HG03460 (cell line): ENCODE data around the gene GSTT2B.
A peak's percentile ranks its signal among the peaks of the same experiment; 100 is the strongest.
"Not testable (repeated sequence)": the region's sequence is repeated elsewhere in the genome, so short reads cannot be mapped to it uniquely, and the experiment has no call there.

Source experiments
- ATAC-seq: cut with Tn5 transposase; IDR thresholded peaks from one replicate; pipeline ENCODE4 v1.9.1; 2021; ENCODE audit not compliant: unreplicated experiment

Gene GSTT2B

DNA sequence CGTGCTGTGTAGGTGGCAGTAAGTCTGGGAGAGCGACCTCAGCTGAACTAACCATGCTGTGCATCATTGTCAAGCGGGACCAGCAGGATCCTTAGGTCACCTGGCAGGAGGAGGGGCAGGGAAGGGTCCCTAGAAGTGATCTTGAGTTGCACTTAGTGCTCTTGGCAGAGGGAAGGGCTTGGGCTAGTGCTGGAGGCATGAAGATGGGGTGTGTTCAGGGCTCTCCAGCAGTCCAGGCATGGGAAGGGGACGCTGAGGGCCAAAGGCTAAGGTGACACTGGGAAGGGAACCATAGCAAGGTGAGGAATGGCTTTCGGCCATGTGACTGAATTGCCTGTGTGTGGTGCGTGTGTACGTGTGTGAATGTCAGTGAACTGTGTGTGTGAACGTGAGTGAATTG is 25.1 kb upstream of the GSTT2B start:
- ATAC-seq, result not testable (repeated sequence)

DNA sequence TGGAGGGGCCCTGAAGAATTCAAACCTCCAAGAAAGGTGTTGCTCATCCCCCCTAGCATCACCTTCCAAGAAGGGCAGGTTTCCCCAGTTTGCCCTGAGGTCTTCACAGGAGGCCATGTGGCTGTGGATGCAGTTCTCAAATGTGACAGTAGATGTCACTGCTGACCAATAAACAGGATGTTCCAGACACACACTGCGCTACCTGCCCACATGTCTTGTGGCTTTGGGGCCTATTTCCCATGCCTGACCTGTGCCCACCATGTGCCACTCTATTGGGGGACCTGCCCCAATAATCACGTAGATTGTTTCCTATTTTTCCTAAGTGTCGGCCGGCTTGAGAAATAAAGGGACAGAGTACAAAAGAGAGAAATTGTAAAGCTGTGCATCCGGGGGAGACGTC is 23.4 kb upstream of the GSTT2B start:
- no peak for ATAC-seq

DNA sequence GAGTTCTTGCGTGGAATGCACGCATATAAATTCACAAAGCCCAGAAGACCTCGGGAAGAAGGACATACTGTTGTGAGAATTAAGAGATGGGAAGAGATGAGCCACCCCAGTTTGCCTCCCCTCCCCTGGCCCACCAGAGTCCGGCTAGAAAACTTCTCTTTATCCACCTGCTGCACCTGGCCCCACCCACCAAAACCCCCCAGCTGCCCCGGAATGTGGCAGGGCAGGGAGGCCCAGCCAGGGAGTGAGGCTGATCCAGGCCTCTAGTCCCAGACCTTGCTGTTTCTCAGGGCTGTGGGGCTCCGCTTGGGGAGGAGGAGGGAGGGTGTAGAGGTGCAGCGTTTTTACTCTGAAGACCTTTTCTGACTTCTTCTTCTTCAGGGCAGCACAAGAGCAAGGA is 19.6 kb upstream of the GSTT2B start:
- ATAC-seq, result not testable (repeated sequence)

- not testable (repeated sequence) for ATAC-seq
Observed at GRCh38 chr22:23979557-23980240, 18.7 kb upstream of the GSTT2B start, which contains the start of gene GSTT2. GSTT2 (plus strand) TSS chr22:23980134.

- not testable (repeated sequence) for ATAC-seq
Observed at GRCh38 chr22:23977304-23977703, 16.3 kb upstream of the GSTT2B start.

DNA sequence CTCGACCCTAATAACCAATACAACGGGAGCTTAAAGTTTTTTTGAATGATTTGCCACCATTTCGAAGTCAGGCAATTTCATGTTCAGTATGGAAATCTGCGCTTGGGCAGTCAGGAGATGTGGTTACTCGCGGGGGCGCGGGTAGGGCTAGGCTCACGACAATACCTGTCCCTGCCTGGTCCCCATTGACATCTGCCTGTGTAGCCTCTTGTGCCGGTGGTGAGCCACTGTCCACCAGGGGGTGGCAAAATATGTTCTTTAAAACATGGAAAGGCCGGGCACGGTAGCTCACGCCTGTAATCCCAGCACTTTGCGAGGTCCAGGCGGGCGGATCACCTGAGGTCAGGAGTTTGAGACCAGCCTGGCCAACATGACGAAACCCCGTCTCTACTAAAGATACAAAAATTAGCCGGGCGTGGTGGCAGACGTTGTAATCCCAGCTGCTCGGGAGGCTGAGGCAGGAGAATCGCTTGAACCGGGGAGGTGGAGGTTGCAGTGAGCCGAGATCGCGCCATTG is 13.9 kb upstream of the GSTT2B start:
- not testable (repeated sequence) for ATAC-seq

DNA sequence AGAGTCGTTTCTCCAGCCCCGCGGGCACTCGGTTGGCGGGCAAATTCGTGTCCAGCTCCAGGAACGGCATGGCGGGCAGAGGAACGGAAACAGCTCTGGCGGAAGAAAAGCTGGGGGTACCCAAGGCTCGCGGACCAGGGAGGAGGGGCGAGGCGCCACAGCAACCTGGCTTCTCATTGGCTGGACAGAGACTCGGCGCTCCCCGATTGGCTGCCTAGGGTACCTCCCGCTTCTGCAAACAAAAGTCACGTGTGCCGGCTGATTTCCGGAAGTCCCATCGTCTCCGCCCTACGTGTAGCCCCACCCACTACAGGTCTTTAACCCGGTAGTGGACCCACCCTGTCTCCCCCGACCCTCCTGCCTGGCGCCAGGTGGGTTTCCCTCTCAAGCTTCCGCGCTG is 13.3 kb upstream of the GSTT2B start, which contains the start of gene DDT:
Gene DDT (minus strand): TSS at position 97 of the 400 bp plus-strand sequence. CDS start 27 bp downstream, at position 70.
- peak; percentile 86 for ATAC-seq

GRCh38 chr22:23971927-23972326 is 10.9 kb upstream of the GSTT2B start:
- ATAC-seq, result not testable (repeated sequence)

DNA sequence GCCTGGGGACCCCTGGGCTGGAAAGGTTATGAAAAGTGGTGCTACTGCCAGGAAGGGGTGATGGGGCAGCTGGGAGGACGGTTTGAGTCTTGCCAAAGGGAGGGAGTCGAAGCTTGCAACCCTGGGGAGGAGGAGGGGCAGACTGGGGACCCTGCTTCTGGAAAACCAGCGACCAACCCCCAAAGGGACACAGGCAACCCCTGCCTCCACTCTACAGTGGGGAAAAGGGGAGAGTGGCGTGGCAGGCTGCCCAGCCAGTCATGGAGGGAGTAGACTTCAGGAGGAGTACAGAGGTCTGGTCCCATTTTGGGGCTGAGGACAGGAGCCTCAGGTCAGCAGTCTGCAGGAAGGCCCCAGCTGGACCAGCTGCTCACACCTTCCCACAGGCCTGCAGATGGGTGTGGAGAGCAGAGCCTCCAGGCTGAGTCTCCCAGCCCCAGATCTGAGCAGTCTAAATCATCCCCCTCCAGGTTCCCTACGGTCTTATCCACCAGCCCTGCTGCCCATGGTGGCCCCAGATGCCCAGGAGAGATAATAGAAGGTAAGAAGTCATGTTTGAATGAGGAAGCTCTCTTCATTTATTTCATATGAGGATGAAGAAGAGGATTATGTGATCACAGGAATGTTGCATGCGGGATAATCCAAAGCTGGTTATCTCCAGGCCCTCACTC is 10.0 kb upstream of the GSTT2B start:
- ATAC-seq, result no peak

- no peak for ATAC-seq
Observed at GRCh38 chr22:23970201-23970641, 9.2 kb upstream of the GSTT2B start.

DNA sequence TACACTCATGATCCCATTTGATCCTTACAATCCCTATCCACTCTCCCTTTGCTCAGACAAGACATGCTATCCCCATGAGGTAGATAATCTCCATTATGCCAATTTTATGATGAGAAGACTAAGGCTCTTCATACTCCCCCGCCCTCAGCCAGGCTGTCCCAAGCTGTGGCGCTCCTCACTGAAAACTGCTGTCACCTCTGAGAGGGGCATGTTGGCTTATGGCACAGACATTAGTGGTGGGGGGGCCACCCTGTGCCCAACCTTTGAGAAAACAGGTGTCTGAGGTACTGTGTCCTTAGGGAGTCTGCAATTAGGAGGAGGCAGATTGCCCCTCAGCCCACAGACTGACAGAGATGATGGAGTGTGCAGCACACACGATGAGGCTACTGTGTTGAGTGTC is 8.1 kb upstream of the GSTT2B start:
- no peak for ATAC-seq

DNA sequence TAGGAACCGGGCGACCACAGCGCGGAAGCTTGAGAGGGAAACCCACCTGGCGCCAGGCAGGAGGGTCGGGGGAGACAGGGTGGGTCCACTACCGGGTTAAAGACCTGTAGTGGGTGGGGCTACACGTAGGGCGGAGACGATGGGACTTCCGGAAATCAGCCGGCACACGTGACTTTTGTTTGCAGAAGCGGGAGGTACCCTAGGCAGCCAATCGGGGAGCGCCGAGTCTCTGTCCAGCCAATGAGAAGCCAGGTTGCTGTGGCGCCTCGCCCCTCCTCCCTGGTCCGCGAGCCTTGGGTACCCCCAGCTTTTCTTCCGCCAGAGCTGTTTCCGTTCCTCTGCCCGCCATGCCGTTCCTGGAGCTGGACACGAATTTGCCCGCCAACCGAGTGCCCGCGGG is 5.6 kb upstream of the GSTT2B start, which contains the start of gene DDTL:
Gene DDTL (plus strand): TSS at position 321 of the 400 bp plus-strand sequence. CDS start 27 bp downstream, at position 348.
- peak; percentile 88 for ATAC-seq

DNA sequence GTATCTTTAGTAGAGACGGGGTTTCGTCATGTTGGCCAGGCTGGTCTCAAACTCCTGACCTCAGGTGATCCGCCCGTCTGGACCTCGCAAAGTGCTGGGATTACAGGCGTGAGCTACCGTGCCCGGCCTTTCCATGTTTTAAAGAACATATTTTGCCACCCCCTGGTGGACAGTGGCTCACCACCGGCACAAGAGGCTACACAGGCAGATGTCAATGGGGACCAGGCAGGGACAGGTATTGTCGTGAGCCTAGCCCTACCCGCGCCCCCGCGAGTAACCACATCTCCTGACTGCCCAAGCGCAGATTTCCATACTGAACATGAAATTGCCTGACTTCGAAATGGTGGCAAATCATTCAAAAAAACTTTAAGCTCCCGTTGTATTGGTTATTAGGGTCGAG is 5.1 kb upstream of the GSTT2B start:
- not testable (repeated sequence) for ATAC-seq

GRCh38 chr22:23956301-23956900 is 4.6 kb downstream of the GSTT2B start:
- not testable (repeated sequence) for ATAC-seq

DNA sequence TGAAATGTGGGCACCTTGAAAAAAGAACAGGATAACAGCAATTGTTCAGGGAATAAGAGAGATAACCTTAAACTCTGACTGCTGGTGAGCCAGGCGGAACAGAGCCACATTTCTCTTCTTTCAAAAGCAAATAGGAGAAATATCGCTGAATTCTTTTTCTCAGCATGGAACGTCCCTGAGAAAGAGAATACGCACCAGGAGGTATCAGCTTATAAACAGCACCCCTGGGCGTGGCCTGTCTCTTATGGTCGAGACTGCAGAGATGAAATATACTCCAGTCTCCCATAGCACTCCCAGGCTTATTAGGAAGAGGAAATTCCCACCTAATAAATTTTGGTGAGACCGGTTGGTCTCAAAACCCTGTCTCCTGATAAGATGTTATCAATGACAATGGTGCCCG is 5.1 kb downstream of the GSTT2B start:
- not testable (repeated sequence) for ATAC-seq

DNA sequence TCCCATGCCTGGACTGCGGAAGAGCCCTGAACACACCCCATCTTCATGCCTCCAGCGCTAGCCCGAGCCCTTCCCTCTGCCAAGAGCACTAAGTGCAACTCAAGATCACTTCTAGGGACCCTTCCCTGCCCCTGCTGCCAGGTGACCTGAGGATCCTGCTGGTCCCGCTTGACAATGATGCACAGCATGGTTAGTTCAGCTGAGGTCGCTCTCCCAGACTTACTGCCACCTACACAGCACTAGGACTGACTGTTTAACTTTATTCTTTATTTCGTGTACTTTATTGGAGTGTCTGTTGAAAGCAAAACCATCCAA is 6.0 kb downstream of the GSTT2B start:
- ATAC-seq, result not testable (repeated sequence)

GRCh38 chr22:23954193-23954990 is 6.6 kb downstream of the GSTT2B start:
- not testable (repeated sequence) for ATAC-seq

- not testable (repeated sequence) for ATAC-seq
Observed at GRCh38 chr22:23953485-23953884, 7.5 kb downstream of the GSTT2B start.

DNA sequence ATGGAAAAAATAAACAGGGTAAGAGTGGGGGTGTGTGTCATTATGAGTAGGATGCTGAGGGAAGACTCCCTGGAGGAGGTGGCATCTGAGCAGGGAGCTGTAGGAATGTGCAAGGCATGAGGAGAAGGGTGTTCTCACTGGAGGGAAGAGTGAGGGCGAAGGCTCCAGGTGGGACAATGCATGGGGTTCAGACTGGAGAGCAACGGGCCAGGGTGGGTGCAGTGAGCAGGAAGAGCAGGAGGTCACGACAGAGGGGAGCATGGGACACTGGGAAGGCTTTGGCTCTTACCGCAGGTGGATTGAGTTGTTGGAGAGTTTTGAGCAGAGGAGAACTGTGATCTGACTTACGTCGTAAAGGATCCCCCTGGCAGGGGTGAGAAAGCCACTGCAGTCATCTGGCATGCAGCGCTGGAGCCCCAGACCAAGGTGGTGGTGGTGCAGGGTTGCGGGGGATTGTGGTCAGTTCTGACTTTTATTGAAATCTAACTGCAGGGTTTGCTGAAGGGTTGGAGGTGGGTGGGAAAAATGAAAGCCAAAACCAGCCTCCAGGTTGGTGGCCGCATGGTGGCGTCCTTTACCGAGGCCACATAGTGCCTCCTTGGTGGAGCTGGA is 8.1 kb downstream of the GSTT2B start:
- not testable (repeated sequence) for ATAC-seq

DNA sequence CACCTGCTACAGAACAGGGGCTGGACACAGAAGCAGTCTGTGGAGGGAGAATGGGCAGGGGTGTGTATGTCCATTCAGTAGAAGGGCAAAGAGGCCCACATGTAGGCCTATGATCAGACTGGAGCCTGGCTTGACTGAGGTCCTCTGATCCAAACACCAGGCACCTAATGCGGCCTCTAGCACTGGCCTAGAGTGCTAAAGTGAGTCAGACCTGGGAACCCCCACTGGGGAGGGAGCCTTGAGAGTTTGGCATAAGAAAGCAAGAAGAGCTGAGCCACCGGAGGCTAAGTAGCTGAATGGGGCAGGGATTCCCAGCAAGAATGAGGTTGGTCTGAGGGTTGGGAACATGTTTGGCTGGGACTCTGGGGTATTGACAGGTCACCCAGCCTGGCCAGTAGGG is 9.6 kb downstream of the GSTT2B start:
- ATAC-seq, result not testable (repeated sequence)
